AG04450 (cell line): ENCODE data around the gene ZNF76. TPM values are rescaled to one million over a fixed set of nuclear protein-coding genes. Genes with fewer than 3 reads are reported as not detected.
"Not testable (repeated sequence)": the region's sequence is repeated elsewhere in the genome, so short reads cannot be mapped to it uniquely, and the experiment has no call there.

Source experiments
- CTCF ChIA-PET: fragments of 300-600, 350-600 bp; formaldehyde crosslinking; extraction: SDS; loops from one replicate; lab custom pipeline; 2022; ENCODE audit warnings: antibody characterized with exemption, inconsistent platforms; lab: Charles Lee
- POLR2A ChIA-PET: fragments of 350-600 bp; formaldehyde crosslinking; extraction: SDS; loops from one replicate; lab custom pipeline; 2021; ENCODE audit warnings: antibody characterized with exemption, inconsistent platforms; lab: Yijun Ruan, JAX
- DNase-seq: peaks from one replicate; pipeline ENCODE4 v3.0.0-alpha.2; 2011; ENCODE audit warnings: low read depth, low spot score
- H3K27ac ChIP-seq: one replicate; pipeline ENCODE4 v1.5.1; 2012; ENCODE audit warnings: low read depth, low read length, control low read depth
- H3K27me3 ChIP-seq: one replicate; pipeline ENCODE4 v1.6.0; 2012; ENCODE audit warnings: low read length; ENCODE audit not compliant: control insufficient read depth, insufficient read depth
- H3K4me3 ChIP-seq: 2 replicates; pipeline ENCODE4 v1.5.1; 2011; ENCODE audit warnings: mild to moderate bottlenecking, low read depth, low read length, control low read depth
- H3K9me3 ChIP-seq: 2 replicates; pipeline ENCODE4 v1.5.1; 2012; ENCODE audit warnings: low read length; ENCODE audit not compliant: control insufficient read depth, insufficient read depth
- polyA plus RNA-seq: library from polyadenylated mRNA; depleted of rRNA; stranded (reverse); fragments of >200 nt; gene quantifications from 2 replicates; pipeline ENCODE4 v1.2.3, GENCODE V29; 2011
- TF ChIP-seq, protein P1 (sequence below): IDR thresholded peaks from 2 replicates; pipeline ENCODE4 v1.5.1; 2011; ENCODE audit warnings: low read depth, low read length, control low read depth, inconsistent platforms

ZNF76 gene
- polyA plus RNA-seq, 1 experiment: 10.2 TPM

DNA sequence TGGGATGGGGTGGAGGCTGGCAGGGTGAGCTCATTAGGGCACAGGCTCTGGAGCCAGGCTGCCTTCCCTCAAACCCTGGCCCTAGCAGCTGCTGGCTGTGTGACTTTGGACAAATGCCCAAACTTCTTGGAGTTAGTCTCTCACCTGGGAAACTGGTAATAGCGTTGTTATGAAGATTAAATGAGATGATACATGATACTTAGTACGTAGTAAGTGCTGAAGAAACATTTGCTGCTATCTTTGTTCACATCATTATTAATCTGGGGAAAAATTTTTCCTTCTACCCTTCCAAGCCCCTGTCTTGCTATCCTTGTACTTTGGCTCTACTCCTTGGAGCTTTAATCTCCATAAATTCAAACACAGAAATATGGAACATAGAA is 60.5 kb downstream of the ZNF76 start:
- TF ChIP-seq, protein P1, sequence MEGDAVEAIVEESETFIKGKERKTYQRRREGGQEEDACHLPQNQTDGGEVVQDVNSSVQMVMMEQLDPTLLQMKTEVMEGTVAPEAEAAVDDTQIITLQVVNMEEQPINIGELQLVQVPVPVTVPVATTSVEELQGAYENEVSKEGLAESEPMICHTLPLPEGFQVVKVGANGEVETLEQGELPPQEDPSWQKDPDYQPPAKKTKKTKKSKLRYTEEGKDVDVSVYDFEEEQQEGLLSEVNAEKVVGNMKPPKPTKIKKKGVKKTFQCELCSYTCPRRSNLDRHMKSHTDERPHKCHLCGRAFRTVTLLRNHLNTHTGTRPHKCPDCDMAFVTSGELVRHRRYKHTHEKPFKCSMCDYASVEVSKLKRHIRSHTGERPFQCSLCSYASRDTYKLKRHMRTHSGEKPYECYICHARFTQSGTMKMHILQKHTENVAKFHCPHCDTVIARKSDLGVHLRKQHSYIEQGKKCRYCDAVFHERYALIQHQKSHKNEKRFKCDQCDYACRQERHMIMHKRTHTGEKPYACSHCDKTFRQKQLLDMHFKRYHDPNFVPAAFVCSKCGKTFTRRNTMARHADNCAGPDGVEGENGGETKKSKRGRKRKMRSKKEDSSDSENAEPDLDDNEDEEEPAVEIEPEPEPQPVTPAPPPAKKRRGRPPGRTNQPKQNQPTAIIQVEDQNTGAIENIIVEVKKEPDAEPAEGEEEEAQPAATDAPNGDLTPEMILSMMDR: no peak
- POLR2A ChIA-PET: no interaction called here
- CTCF ChIA-PET: interaction anchor here (0.9 kb wide), 1 partner anchor 8 kb away, joined by 4 read pairs; no protein-coding TSS in a partner anchor
- Histone ChIP-seq H3K27ac (no peak overlapping the region), H3K27me3 (no peaks in the 10 kb centered on the region), H3K4me3 (no peak overlapping the region), H3K9me3 (no peaks in the 10 kb centered on the region)
- no peak for DNase-seq

DNA sequence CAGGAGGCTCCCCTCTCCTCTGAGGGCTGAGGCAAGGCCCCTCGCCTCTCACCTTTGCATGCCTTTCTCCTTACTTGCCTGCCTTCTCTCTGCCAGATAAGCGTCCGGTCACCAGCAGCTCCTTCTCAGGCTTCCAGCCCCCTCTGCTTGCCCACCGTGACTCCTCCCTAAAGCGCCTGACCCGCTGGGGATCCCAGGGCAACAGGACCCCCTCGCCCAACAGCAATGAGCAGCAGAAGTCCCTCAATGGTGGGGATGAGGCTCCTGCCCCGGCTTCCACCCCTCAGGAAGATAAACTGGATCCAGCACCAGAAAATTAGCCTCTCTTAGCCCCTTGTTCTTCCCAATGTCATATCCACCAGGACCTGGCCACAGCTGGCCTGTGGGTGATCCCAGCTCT is 61.6 kb downstream of the ZNF76 start:
- no peak for DNase-seq
- Histone ChIP-seq H3K27ac (no peak overlapping the region), H3K27me3 (no peaks in the 10 kb centered on the region), H3K4me3 (no peak overlapping the region), H3K9me3 (no peaks in the 10 kb centered on the region)
- CTCF ChIA-PET: no interaction called here
- TF ChIP-seq, protein P1: no peak
- POLR2A ChIA-PET: no interaction called here

DNA sequence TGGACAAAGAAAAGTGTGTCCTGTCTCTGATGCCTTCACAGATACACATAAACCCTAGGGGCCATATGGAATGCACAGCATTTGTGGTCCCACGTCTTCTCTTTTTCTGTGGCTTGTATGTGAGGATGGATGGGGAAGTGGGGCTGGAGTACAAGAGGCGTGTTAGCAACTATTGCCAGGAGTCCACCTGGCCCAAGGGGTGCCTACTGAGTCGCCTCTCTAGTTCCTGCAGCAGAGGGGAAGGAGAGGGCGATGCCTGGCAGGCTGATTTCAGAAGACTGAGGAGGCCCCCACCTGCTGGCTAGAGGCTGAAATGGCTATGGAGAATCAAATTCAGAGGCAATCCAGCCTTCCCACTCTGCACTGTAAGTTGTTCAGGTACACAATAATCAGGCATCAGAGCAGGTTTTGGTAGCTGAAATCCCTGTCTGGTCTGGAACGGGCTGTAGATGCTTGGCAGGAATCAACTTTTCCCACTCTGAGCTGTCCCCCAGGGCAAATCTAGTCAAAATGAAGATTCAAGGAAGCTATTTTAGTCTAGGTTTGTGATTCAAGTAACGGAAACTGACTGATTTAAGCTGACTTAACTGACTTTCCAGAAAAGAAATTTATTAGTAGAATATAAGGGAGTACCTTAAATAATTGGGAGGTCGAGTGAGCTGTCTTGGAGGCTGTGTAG is 68.0 kb downstream of the ZNF76 start:
- H3K4me3 ChIP-seq: no peak overlapping the region
- TF ChIP-seq, protein P1: peak; percentile 82
- POLR2A ChIA-PET: interaction anchor here (0.6 kb wide), 1 partner anchor 69 kb away, joined by 3 read pairs; no protein-coding TSS in a partner anchor
- no peak overlapping the region for H3K27ac ChIP-seq
- peaks cover 4% of the 10 kb centered on the region; the same call in 1 of the 2 replicates for H3K9me3 ChIP-seq
- DNase-seq: peak; percentile 15
- peaks cover 5% of the 10 kb centered on the region for H3K27me3 ChIP-seq
- CTCF ChIA-PET: interaction anchor here (0.6 to 2.5 kb wide), 21 partner anchors 8 to 1164 kb away, joined by 3 to 25 read pairs (median 4); partner anchors contain the start of genes DEF6, PPARD and ZNF76

DNA sequence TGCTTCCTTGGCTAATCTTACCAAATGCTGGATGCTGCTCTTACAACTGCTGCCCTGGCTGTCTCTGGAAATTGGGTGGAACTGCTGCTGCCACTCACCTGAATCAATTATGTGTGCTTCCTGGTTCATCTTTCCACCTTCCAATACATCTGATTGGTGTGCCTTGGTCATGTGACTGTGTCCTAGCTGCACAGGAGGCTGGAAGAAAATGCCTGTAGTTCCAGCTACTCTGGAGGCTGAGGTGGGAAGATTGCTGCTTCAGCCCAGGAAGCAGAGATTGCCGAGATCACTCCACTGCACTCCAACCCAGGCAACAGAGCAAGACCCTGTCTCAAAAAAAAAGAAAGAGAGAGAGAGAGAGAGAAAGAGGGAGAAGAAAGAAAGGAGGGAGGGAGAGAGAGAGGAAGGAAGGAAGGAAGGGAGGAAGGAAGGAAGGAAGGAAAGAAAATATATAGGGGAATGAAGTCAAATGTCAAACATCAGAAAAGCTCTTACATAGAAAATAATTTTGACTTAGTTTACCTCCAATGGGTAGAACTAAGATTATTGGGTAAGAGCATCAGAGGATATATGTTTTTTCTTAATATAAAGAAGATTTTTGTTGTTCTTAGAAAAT is 68.7 kb downstream of the ZNF76 start:
- ChIA-PET CTCF (interaction anchor here (0.6 to 2.5 kb wide), 20 partner anchors 9 to 1165 kb away, joined by 3 to 25 read pairs (median 4); partner anchors contain the start of genes DEF6, PPARD and ZNF76), POLR2A (interaction anchor here (0.6 kb wide), 1 partner anchor 69 kb away, joined by 3 read pairs; no protein-coding TSS in a partner anchor)
- TF ChIP-seq, protein P1: no peak
- Histone ChIP-seq H3K27ac (no peak overlapping the region), H3K9me3 (peaks cover 4% of the 10 kb centered on the region; the same call in 1 of the 2 replicates), H3K27me3 (peaks cover 5% of the 10 kb centered on the region), H3K4me3 (no peak overlapping the region)
- DNase-seq: no peak

DNA sequence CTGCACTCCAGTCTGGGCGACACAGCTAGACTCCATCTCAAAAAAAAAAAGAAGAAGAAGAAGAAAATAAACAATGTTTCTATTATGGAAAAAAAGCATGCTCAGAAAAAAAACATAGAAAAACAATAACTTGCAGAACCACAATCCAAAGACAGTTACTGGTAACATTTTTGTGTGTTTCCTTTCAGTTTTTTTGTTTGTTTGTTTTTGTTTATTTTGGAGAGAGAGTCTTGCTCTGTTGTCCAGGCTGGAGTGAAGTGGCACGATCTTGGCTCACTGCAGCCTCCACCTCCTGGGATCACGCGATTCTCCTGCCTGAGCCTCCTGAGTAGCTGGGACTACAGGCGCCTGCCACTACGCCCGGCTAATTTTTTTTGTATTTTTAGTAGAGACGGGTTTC is 69.4 kb downstream of the ZNF76 start:
- H3K27ac ChIP-seq, H3K4me3 ChIP-seq, H3K9me3 ChIP-seq, H3K27me3 ChIP-seq, POLR2A ChIA-PET, DNase-seq: not testable (repeated sequence)
- CTCF ChIA-PET: interaction anchor here (1.4 to 3.0 kb wide), 3 partner anchors 12 to 13 kb away, joined by 6 to 18 read pairs (median 13); partner anchors contain the start of gene PPARD
